ENCODE results near the gene HSD17B12. TPM values are rescaled to one million over a fixed set of nuclear protein-coding genes. Genes with fewer than 3 reads are reported as not detected.
"Not testable (repeated sequence)": the region's sequence is repeated elsewhere in the genome, so short reads cannot be mapped to it uniquely, and the experiment has no call there.

Gene HSD17B12
- total and polyA plus RNA-seq, 8 donors = 64.5 to 150 (median 78.1) TPM

DNA sequence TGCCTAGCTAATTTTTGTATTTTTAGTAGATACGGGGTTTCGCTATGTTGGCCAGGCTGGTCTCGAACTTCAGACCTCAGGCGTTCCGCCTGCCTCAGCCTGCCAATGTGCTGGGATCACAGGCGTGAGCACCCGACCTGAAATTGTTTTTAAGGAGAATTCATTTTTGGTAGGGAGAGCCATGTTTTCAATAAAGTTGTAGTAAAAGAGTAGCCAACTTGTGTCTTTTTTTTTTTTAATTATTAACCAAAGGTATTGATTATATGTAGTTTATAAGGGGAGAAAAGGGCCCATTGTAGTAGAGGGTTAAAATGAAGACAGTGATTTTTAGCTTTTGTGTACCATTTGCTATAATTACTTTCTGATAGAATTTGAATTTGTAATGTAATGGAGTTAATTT, 31.6 kb upstream of the HSD17B12 start:
- H3K27me3 ChIP-seq = no peaks in the 10 kb centered on the region
- intact Hi-C loops (cut with DNase I) = no loop called here
- DNase-seq (no peak), ATAC-seq (no peak)
- no peak overlapping the region for H3K27ac ChIP-seq
- no peaks in the 10 kb centered on the region for H3K9me3 ChIP-seq
- H3K4me3 ChIP-seq = no peak overlapping the region
- H3K36me3 ChIP-seq = no peaks in the 10 kb centered on the region
- TF ChIP-seq CTCF (IDR thresholded peaks at IDR 0.05) = no peak
- H3K4me1 ChIP-seq = peaks cover 8 to 12% of the 10 kb centered on the region in 2 donors

- Histone ChIP-seq H3K4me3 (no peak overlapping the region), H3K9me3 (no peaks in the 10 kb centered on the region), H3K36me3 (no peaks in the 10 kb centered on the region), H3K27ac (no peak overlapping the region), H3K27me3 (no peaks in the 10 kb centered on the region), H3K4me1 (peaks cover 8 to 12% of the 10 kb centered on the region in 2 donors)
- no peak for TF ChIP-seq CTCF (IDR thresholded peaks at IDR 0.05)
- intact Hi-C loops (cut with DNase I) = no loop called here
- ATAC-seq (no peak), DNase-seq (no peak)
These were observed 31.0 kb upstream of the HSD17B12 start for GRCh38 chr11:43649501-43649900.

- TF ChIP-seq CTCF (IDR thresholded peaks at IDR 0.05) = no peak
- Histone ChIP-seq H3K27ac (no peak overlapping the region), H3K4me3 (no peak overlapping the region), H3K4me1 (peaks cover 5 to 8% of the 10 kb centered on the region in 2 donors), H3K36me3 (no peaks in the 10 kb centered on the region), H3K27me3 (no peaks in the 10 kb centered on the region), H3K9me3 (no peaks in the 10 kb centered on the region)
- ATAC-seq (no peak), DNase-seq (no peak)
- intact Hi-C loops (cut with DNase I) = no loop called here
These were observed 30.6 kb upstream of the HSD17B12 start for GRCh38 chr11:43649921-43650320.

GRCh38 chr11:43663018-43663417, 17.5 kb upstream of the HSD17B12 start:
- H3K9me3 ChIP-seq; intact Hi-C loops (cut with DNase I); H3K4me1 ChIP-seq; H3K4me3 ChIP-seq; H3K27ac ChIP-seq; DNase-seq; H3K36me3 ChIP-seq; H3K27me3 ChIP-seq; ATAC-seq: not testable (repeated sequence)

DNA sequence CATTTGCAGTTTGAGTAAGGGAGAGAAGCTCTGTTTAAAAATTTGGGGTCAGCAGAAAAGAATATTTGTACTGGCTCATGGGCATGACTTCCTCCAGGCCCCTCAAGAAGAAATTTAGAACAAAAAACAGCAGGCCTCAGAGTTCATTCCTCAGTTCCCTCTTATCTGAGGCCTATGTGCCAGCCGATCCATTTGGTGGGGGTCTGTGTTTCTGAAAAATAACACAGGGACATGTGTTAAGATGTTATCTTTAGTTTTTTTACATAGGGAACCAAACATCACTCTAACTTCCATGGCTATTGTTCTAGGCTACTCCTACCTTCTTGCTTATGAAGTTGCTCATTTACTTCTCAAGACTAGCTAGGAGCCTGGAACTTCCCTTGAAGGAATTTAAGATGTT, 16.2 kb upstream of the HSD17B12 start:
- H3K9me3 ChIP-seq = no peaks in the 10 kb centered on the region
- intact Hi-C loops (cut with DNase I) = no loop called here
- no peak for TF ChIP-seq CTCF (IDR thresholded peaks at IDR 0.05)
- H3K4me3 ChIP-seq = no peak overlapping the region
- DNase-seq (no peak), ATAC-seq (no peak)
- H3K27ac ChIP-seq = no peak overlapping the region
- H3K36me3 ChIP-seq = no peaks in the 10 kb centered on the region
- no peaks in the 10 kb centered on the region for H3K4me1 ChIP-seq
- H3K27me3 ChIP-seq = peaks cover 0 to 9% of the 10 kb centered on the region in 2 donors

DNA sequence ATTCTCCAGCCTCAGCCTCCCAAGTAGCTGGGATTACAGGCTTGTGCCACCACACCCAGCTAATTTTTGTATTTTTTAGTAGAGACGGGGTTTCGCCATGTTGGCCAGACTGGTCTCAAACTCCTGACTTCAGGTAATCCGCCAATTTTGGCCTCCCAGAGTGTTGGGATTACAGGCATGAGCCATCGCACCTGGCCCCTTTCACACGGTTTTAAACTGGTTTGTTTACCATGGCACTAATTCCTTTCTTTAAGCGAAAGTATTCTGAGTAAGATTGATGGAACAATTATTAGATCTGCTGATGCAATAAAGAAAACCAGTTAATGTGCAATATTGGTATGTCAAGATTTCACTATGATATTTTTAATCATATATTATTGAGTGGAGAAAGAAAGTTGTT, 9.3 kb upstream of the HSD17B12 start:
- H3K36me3 ChIP-seq; ATAC-seq; H3K4me3 ChIP-seq; H3K27ac ChIP-seq; intact Hi-C loops (cut with DNase I); H3K4me1 ChIP-seq; H3K9me3 ChIP-seq; H3K27me3 ChIP-seq; DNase-seq: not testable (repeated sequence)

All from left lung (tissue), 10 donors.